Measurements from ENCODE around the gene MSI2. TPM values are rescaled to one million over a fixed set of nuclear protein-coding genes. Genes with fewer than 3 reads are reported as not detected.

Gene MSI2
- total RNA-seq, 1 donor from 2014 or later, result 21.1 TPM

GRCh38 chr17:57478478-57479250 lies 222.3 kb downstream of the MSI2 start:
- FAIRE-seq (no peak), DNase-seq (ENCODE audit: low read depth) (no peak)
- no peak for TF ChIP-seq CTCF (IDR thresholded peaks at IDR 0.05; ENCODE audit: insufficient read depth, low read length, severe bottlenecking)
- Histone ChIP-seq H3K36me3 (ENCODE audit: control insufficient read depth, insufficient read depth, low read length) (no peaks in the 10 kb centered on the region), H3K4me3 (ENCODE audit: low read depth, low read length) (no peak overlapping the region), H3K27me3 (ENCODE audit: control insufficient read depth, insufficient read depth, low read length) (no peaks in the 10 kb centered on the region)

- FAIRE-seq, result no peak
- no peak overlapping the region for H3K4me3 ChIP-seq (ENCODE audit: low read depth, low read length)
- DNase-seq (ENCODE audit: low read depth), result peak; percentile 68
- TF ChIP-seq CTCF (IDR thresholded peaks at IDR 0.05; ENCODE audit: insufficient read depth, low read length, severe bottlenecking), result no peak
- H3K27me3 ChIP-seq (ENCODE audit: control insufficient read depth, insufficient read depth, low read length), result no peaks in the 10 kb centered on the region
- no peaks in the 10 kb centered on the region for H3K36me3 ChIP-seq (ENCODE audit: control insufficient read depth, insufficient read depth, low read length)
These were observed 224.3 kb downstream of the MSI2 start for GRCh38 chr17:57480438-57481196.

DNA sequence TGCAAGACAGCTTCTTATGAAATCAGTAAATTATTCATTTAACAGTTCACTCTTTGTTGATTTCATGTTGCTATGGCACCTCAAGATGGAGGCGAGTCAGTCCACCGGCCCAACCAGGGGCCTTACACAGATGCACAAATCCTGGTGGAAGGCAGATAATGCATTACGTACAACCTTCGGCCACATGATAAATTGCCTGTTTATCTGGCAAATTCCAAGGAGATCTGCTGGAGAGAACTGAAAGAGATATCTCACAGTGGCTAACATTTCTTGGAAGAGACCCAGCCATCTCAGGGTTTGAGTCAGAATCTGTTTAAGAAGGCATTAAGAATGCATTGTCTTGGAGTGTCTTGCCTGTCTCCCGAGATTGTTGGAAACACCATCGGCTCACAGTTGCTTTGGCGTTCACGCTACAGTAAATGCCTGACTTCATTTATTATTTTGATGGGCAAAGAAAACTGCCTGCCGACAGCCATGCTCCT lies 225.6 kb downstream of the MSI2 start:
- TF ChIP-seq CTCF (IDR thresholded peaks at IDR 0.05; ENCODE audit: insufficient read depth, low read length, severe bottlenecking), result no peak
- DNase-seq (ENCODE audit: low read depth) (no peak), FAIRE-seq (no peak)
- Histone ChIP-seq H3K27me3 (ENCODE audit: control insufficient read depth, insufficient read depth, low read length) (no peaks in the 10 kb centered on the region), H3K4me3 (ENCODE audit: low read depth, low read length) (no peak overlapping the region), H3K36me3 (ENCODE audit: control insufficient read depth, insufficient read depth, low read length) (no peaks in the 10 kb centered on the region)

- H3K4me3 ChIP-seq (ENCODE audit: low read depth, low read length), result no peak overlapping the region
- no peak for DNase-seq (ENCODE audit: low read depth)
- no peak for FAIRE-seq
- no peaks in the 10 kb centered on the region for H3K27me3 ChIP-seq (ENCODE audit: control insufficient read depth, insufficient read depth, low read length)
- H3K36me3 ChIP-seq (ENCODE audit: control insufficient read depth, insufficient read depth, low read length), result no peaks in the 10 kb centered on the region
- TF ChIP-seq CTCF (IDR thresholded peaks at IDR 0.05; ENCODE audit: insufficient read depth, low read length, severe bottlenecking), result no peak
These were observed 226.3 kb downstream of the MSI2 start for GRCh38 chr17:57482657-57483056.

DNA sequence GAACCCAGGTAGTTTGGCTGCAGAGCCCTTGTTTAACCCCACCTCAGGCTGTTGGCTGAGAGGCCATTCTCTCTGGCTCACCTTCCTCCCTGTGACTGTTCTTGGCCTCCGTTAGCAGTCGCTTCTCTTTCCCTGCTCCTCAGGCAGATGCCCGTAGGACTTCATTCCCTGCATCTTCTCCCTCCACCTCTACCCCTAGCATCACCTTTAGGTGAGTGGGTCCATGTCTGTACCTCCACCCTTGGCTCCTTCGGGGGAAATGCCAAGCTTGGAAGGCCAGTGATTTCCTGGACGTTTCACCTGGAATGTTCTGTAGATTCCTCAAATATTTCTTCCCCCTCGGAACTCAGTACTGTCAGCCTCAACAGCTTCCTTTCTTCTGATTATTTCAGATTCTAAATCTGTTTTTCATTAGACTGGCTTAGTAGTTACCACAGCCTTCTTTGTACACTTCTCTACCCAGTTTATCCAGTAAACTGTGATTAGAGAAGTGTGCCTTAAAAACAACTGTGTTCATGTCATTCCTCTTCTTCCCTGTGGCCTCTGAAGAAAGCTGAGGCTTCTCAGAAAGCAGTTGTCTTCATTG lies 227.9 kb downstream of the MSI2 start:
- H3K4me3 ChIP-seq (ENCODE audit: low read depth, low read length), result no peak overlapping the region
- TF ChIP-seq CTCF (IDR thresholded peaks at IDR 0.05; ENCODE audit: insufficient read depth, low read length, severe bottlenecking), result no peak
- H3K27me3 ChIP-seq (ENCODE audit: control insufficient read depth, insufficient read depth, low read length), result no peaks in the 10 kb centered on the region
- no peaks in the 10 kb centered on the region for H3K36me3 ChIP-seq (ENCODE audit: control insufficient read depth, insufficient read depth, low read length)
- no peak for FAIRE-seq
- no peak for DNase-seq (ENCODE audit: low read depth)

Measured in bronchial epithelial cell (primary cell).